Measurements from ENCODE around the gene GORASP1. TPM values are rescaled to one million over a fixed set of nuclear protein-coding genes. Genes with fewer than 3 reads are reported as not detected.

GORASP1 gene
- polyA plus RNA-seq, 4 donors, result 53.9 to 81.0 (median 67.8) TPM

GRCh38 chr3:39103791-39104552 lies 3.5 kb downstream of the GORASP1 start:
- DNase-seq (ENCODE audit: low read depth in 4 of 4, low spot score in 2 of 4), result no peak

GRCh38 chr3:39103324-39103693 lies 4.1 kb downstream of the GORASP1 start:
- no peak for DNase-seq (ENCODE audit: low read depth in 4 of 4, low spot score in 2 of 4)

- no peak for DNase-seq (ENCODE audit: low read depth in 4 of 4, low spot score in 2 of 4)
These were observed 4.7 kb downstream of the GORASP1 start for GRCh38 chr3:39102504-39103323.

GRCh38 chr3:39101022-39101689 lies 6.3 kb downstream of the GORASP1 start:
- DNase-seq (ENCODE audit: low read depth in 4 of 4, low spot score in 2 of 4), result no peak

- DNase-seq (ENCODE audit: low read depth in 4 of 4, low spot score in 2 of 4), result no peak
These were observed 6.9 kb downstream of the GORASP1 start for GRCh38 chr3:39100500-39100886.

- no peak for DNase-seq (ENCODE audit: low read depth in 4 of 4, low spot score in 2 of 4)
These were observed 7.5 kb downstream of the GORASP1 start for GRCh38 chr3:39099738-39100499.

GRCh38 chr3:39099242-39099641 lies 8.2 kb downstream of the GORASP1 start:
- DNase-seq (ENCODE audit: low read depth in 4 of 4, low spot score in 2 of 4), result no peak

- no peak for DNase-seq (ENCODE audit: low read depth in 4 of 4, low spot score in 2 of 4)
These were observed 8.9 kb downstream of the GORASP1 start for GRCh38 chr3:39098473-39099000.

- no peak for DNase-seq (ENCODE audit: low read depth in 4 of 4, low spot score in 2 of 4)
These were observed 9.5 kb downstream of the GORASP1 start for GRCh38 chr3:39097716-39098472.

- DNase-seq (ENCODE audit: low read depth in 4 of 4, low spot score in 2 of 4), result no peak
These were observed 10.7 kb downstream of the GORASP1 start for GRCh38 chr3:39096775-39097174.

GRCh38 chr3:39095778-39096177 lies 11.6 kb downstream of the GORASP1 start:
- DNase-seq (ENCODE audit: low read depth in 4 of 4, low spot score in 2 of 4), result no peak

GRCh38 chr3:39094851-39095677 lies 12.4 kb downstream of the GORASP1 start:
- DNase-seq (ENCODE audit: low read depth in 4 of 4, low spot score in 2 of 4), result no peak

- no peak for DNase-seq (ENCODE audit: low read depth in 4 of 4, low spot score in 2 of 4)
These were observed 16.5 kb downstream of the GORASP1 start for GRCh38 chr3:39090922-39091321.

GRCh38 chr3:39088889-39089288 lies 18.5 kb downstream of the GORASP1 start:
- DNase-seq (ENCODE audit: low read depth in 4 of 4, low spot score in 2 of 4), result no peak

GRCh38 chr3:39088456-39088855 lies 19.0 kb downstream of the GORASP1 start:
- no peak for DNase-seq (ENCODE audit: low read depth in 4 of 4, low spot score in 2 of 4)

- no peak for DNase-seq (ENCODE audit: low read depth in 4 of 4, low spot score in 2 of 4)
These were observed 21.3 kb downstream of the GORASP1 start for GRCh38 chr3:39086144-39086543.

GRCh38 chr3:39082666-39083313 lies 24.6 kb downstream of the GORASP1 start:
- no peak for DNase-seq (ENCODE audit: low read depth in 4 of 4, low spot score in 2 of 4)

GRCh38 chr3:39080026-39080425 lies 27.4 kb downstream of the GORASP1 start:
- no peak for DNase-seq (ENCODE audit: low read depth in 4 of 4, low spot score in 2 of 4)
